SK-N-SH treated with all-trans-retinoic acid at 6 μM for 48 hours (cell line): ENCODE results near the gene OR52E1.

Source experiments
- ARNTL ChIP-seq: fragments of 450-650 bp; formaldehyde crosslinking; IDR thresholded peaks from 2 replicates; pipeline ENCODE4 v1.5.0; 2020; ENCODE audit warnings: low read depth, mild to moderate bottlenecking, moderate library complexity, borderline replicate concordance
- CSDC2 ChIP-seq: fragments of 250-450 bp; sonication (Bioruptor Pico); IDR thresholded peaks from 2 replicates; pipeline ENCODE4 v1.5.0; 2020; ENCODE audit warnings: mild to moderate bottlenecking, moderate library complexity
- CSRNP3 ChIP-seq: fragments of 250-450 bp; sonication (Bioruptor Pico); IDR thresholded peaks from 2 replicates; pipeline ENCODE4 v1.5.1; 2021; ENCODE audit warnings: mild to moderate bottlenecking, moderate library complexity
- ESRRG ChIP-seq: fragments of 250-450 bp; sonication (Bioruptor Pico); IDR thresholded peaks from 2 replicates; pipeline ENCODE4 v1.6.1; 2021; ENCODE audit warnings: mild to moderate bottlenecking
- OSR1 ChIP-seq: fragments of 250-450 bp; sonication (Bioruptor Pico); IDR thresholded peaks from 2 replicates; pipeline ENCODE4 v1.8.0; 2022; ENCODE audit warnings: moderate library complexity, mild to moderate bottlenecking, inconsistent platforms
- RARB ChIP-seq: fragments of 250-450 bp; sonication (Bioruptor Pico); IDR thresholded peaks from 2 replicates; pipeline ENCODE4 v1.8.0; 2021; ENCODE audit warnings: mild to moderate bottlenecking, moderate library complexity
- TOX ChIP-seq: fragments of 250-450 bp; sonication (Bioruptor Pico); IDR thresholded peaks from 2 replicates; pipeline ENCODE4 v1.8.0; 2021; ENCODE audit warnings: mild to moderate bottlenecking, moderate library complexity, borderline replicate concordance
- TSHZ2 ChIP-seq: fragments of 250-450 bp; sonication (Bioruptor Pico); IDR thresholded peaks from 2 replicates; pipeline ENCODE4 v1.5.0; 2020; ENCODE audit warnings: mild to moderate bottlenecking, moderate library complexity
- ZC3H10 ChIP-seq: fragments of 250-450 bp; sonication (Bioruptor Pico); IDR thresholded peaks from 2 replicates; pipeline ENCODE4 v1.5.1; 2021; ENCODE audit warnings: mild to moderate bottlenecking, moderate library complexity
- ZFP30 ChIP-seq: fragments of 450-650 bp; formaldehyde crosslinking; IDR thresholded peaks from 2 replicates; pipeline ENCODE4 v1.5.0; 2022; ENCODE audit warnings: mild to moderate bottlenecking, moderate library complexity
- ZNF70 ChIP-seq: fragments of 450-650 bp; formaldehyde crosslinking; IDR thresholded peaks from 2 replicates; pipeline ENCODE4 v1.5.0; 2020; ENCODE audit warnings: mild to moderate bottlenecking, moderate library complexity
- TF ChIP-seq, protein P1 (sequence below): fragments of 250-450 bp; sonication (Bioruptor Pico); IDR thresholded peaks from 2 replicates; pipeline ENCODE4 v1.8.0; 2020; ENCODE audit warnings: mild to moderate bottlenecking, moderate library complexity, borderline replicate concordance
- TF ChIP-seq, protein P2 (sequence below): fragments of 250-450 bp; sonication (Bioruptor Pico); IDR thresholded peaks from 2 replicates; pipeline ENCODE4 v1.8.0; 2021; ENCODE audit warnings: low read depth, mild to moderate bottlenecking, moderate library complexity, borderline replicate concordance

DNA sequence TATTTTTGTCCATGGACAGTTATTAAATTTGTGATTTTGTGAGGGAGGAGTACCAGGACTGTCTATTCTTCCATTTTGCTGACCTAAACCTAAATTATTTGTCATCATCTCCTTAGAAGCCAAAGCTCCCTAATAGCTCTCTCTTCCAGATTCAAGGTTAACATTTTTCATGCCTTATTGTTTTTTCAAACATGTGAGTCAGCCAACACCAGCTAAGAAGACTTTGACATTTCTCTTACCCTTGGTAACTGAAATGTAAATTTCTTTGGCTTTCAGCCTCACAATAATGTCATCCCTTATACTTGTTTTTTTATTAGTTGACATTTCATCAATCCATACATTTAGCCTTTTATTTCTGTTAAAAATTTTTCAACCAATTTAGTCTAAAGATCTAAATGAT, 19.2 kb downstream of the OR52E1 start:
- TF ChIP-seq OSR1 (CRISPR knock-in tag) = no peak
- no peak for TF ChIP-seq RARB (CRISPR knock-in tag)
- TF ChIP-seq CSRNP3 (CRISPR knock-in tag) = no peak
- TF ChIP-seq ARNTL = no peak
- TF ChIP-seq, protein P1, sequence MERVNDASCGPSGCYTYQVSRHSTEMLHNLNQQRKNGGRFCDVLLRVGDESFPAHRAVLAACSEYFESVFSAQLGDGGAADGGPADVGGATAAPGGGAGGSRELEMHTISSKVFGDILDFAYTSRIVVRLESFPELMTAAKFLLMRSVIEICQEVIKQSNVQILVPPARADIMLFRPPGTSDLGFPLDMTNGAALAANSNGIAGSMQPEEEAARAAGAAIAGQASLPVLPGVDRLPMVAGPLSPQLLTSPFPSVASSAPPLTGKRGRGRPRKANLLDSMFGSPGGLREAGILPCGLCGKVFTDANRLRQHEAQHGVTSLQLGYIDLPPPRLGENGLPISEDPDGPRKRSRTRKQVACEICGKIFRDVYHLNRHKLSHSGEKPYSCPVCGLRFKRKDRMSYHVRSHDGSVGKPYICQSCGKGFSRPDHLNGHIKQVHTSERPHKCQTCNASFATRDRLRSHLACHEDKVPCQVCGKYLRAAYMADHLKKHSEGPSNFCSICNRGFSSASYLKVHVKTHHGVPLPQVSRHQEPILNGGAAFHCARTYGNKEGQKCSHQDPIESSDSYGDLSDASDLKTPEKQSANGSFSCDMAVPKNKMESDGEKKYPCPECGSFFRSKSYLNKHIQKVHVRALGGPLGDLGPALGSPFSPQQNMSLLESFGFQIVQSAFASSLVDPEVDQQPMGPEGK (CRISPR knock-in tag) = no peak
- TF ChIP-seq, protein P2, sequence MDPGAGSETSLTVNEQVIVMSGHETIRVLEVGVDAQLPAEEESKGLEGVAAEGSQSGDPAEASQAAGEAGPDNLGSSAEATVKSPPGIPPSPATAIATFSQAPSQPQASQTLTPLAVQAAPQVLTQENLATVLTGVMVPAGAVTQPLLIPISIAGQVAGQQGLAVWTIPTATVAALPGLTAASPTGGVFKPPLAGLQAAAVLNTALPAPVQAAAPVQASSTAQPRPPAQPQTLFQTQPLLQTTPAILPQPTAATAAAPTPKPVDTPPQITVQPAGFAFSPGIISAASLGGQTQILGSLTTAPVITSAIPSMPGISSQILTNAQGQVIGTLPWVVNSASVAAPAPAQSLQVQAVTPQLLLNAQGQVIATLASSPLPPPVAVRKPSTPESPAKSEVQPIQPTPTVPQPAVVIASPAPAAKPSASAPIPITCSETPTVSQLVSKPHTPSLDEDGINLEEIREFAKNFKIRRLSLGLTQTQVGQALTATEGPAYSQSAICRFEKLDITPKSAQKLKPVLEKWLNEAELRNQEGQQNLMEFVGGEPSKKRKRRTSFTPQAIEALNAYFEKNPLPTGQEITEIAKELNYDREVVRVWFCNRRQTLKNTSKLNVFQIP (CRISPR knock-in tag) = no peak
- no peak for TF ChIP-seq CSDC2 (CRISPR knock-in tag)
- no peak for TF ChIP-seq ZC3H10 (CRISPR knock-in tag)
- no peak for TF ChIP-seq TSHZ2 (CRISPR knock-in tag)
- TF ChIP-seq ZFP30 (CRISPR knock-in tag) = no peak
- TF ChIP-seq ZNF70 (CRISPR knock-in tag) = no peak
- TF ChIP-seq ESRRG (CRISPR knock-in tag) = no peak
- TF ChIP-seq TOX (CRISPR knock-in tag) = no peak
